NB4 (cell line): ENCODE data around the gene METAP1D.

Experiments used
- CTCF ChIP-seq: IDR thresholded peaks from one replicate; pipeline ENCODE4 v1.5.1; 2012; ENCODE audit warnings: low read depth, low read length
- POLR2A ChIP-seq: IDR thresholded peaks from 2 replicates; pipeline ENCODE4 v1.6.1; 2011; ENCODE audit warnings: mild to moderate bottlenecking; ENCODE audit not compliant: insufficient read length; ENCODE audit errors: extremely low read depth

- TF ChIP-seq POLR2A, result no peak
- TF ChIP-seq CTCF, result no peak
These were observed 52.5 kb downstream of the METAP1D start for GRCh38 chr2:172052000-172052983.
